K562 (cell line): ENCODE measurements around the gene RALB. TPM values are rescaled to one million over a fixed set of nuclear protein-coding genes. Genes with fewer than 3 reads are reported as not detected.

Source experiments
- ARID1B ChIP-seq: fragments of 450-650 bp; IDR thresholded peaks from 2 replicates; pipeline ENCODE4 v1.6.1; 2016; ENCODE audit warnings: antibody characterized with exemption, mild to moderate bottlenecking, inconsistent platforms
- BRF2 ChIP-seq: IDR thresholded peaks from 3 replicates; pipeline ENCODE4 v1.6.1; 2011; ENCODE audit warnings: borderline replicate concordance, mild to moderate bottlenecking; ENCODE audit not compliant: insufficient read length, insufficient read depth
- C11orf30 ChIP-seq: fragments of 450-650 bp; IDR thresholded peaks from 2 replicates; pipeline ENCODE4 v1.6.1; 2016; ENCODE audit warnings: low read depth, mild to moderate bottlenecking
- ELF1 ChIP-seq: fragments of 200-800 bp; sonication (Bioruptor generic); IDR thresholded peaks from 2 replicates; pipeline ENCODE4 v1.6.1; 2016; ENCODE audit warnings: missing genetic modification characterization, missing compliant biosample characterization
- EP300 ChIP-seq: IDR thresholded peaks from 2 replicates; pipeline ENCODE4 v1.6.1; 2012; ENCODE audit warnings: low read length, improper control_type of control experiment
- ETS2 ChIP-seq: IDR thresholded peaks from 2 replicates; pipeline ENCODE4 v1.6.1; 2016; ENCODE audit warnings: borderline replicate concordance, missing genetic modification characterization, mild to moderate bottlenecking, moderate library complexity, missing compliant biosample characterization; ENCODE audit not compliant: poor library complexity, severe bottlenecking
- GMEB1 ChIP-seq: fragments of 250-450 bp; sonication (Bioruptor Pico); IDR thresholded peaks from 2 replicates; pipeline ENCODE4 v1.4.0; 2020; ENCODE audit warnings: mild to moderate bottlenecking
- GTF2E2 ChIP-seq: fragments of 200-800 bp; sonication (Bioruptor generic); IDR thresholded peaks from 2 replicates; pipeline ENCODE4 v1.6.1; 2016; ENCODE audit warnings: missing genetic modification characterization, missing compliant biosample characterization
- GTF2F1 ChIP-seq: IDR thresholded peaks from 2 replicates; pipeline ENCODE4 v1.6.1; 2011; ENCODE audit warnings: low read depth, low read length, improper control_type of control experiment
- HDAC6 ChIP-seq: IDR thresholded peaks from 2 replicates; pipeline ENCODE4 v1.6.1; 2012; ENCODE audit warnings: low read depth, mild to moderate bottlenecking, control low read depth, inconsistent platforms, low read length, moderate library complexity
- L3MBTL2 ChIP-seq: fragments of 450-650 bp; IDR thresholded peaks from 2 replicates; pipeline ENCODE4 v1.6.1; 2016; ENCODE audit warnings: mild to moderate bottlenecking, moderate library complexity
- MLLT1 ChIP-seq, 2 experiments: fragments of 450-650 bp; IDR thresholded peaks; 2 replicates each; pipeline ENCODE4 v1.6.1; 2016
- MTA3 ChIP-seq: fragments of 450-650 bp; formaldehyde crosslinking; IDR thresholded peaks from 2 replicates; pipeline ENCODE4 v1.6.1; 2017; ENCODE audit warnings: mild to moderate bottlenecking, borderline replicate concordance
- MTF1 ChIP-seq: fragments of 250-450 bp; sonication (Bioruptor Pico); IDR thresholded peaks from 2 replicates; pipeline ENCODE4 v1.9.0; 2021; ENCODE audit warnings: moderate library complexity, mild to moderate bottlenecking, inconsistent platforms, borderline replicate concordance
- NCOA4 ChIP-seq: fragments of 450-650 bp; IDR thresholded peaks from 2 replicates; pipeline ENCODE4 v1.6.1; 2018; ENCODE audit warnings: mild to moderate bottlenecking; ENCODE audit not compliant: partially characterized antibody
- NRF1 ChIP-seq, 2 experiments: fragments of 450-650 bp; IDR thresholded peaks in 1 of 2; conservative IDR thresholded peaks in 1 of 2; 2 replicates each; pipeline ENCODE4 v1.6.1; 2014; ENCODE audit warnings: mild to moderate bottlenecking in 2 of 2
- POLR2H ChIP-seq: IDR thresholded peaks from 2 replicates; pipeline ENCODE4 v1.6.1; 2016; ENCODE audit warnings: missing genetic modification characterization, low read depth, mild to moderate bottlenecking, control low read depth, missing compliant biosample characterization, moderate library complexity
- RCOR1 ChIP-seq, 2 experiments: IDR thresholded peaks; 2 replicates each; pipeline ENCODE4 v1.6.1; 2012; ENCODE audit warnings: low read depth in 2 of 2, low read length in 2 of 2, borderline replicate concordance in 1 of 2, improper control_type of control experiment in 1 of 2
- SLC30A9 ChIP-seq: fragments of 250-450 bp; sonication (Bioruptor Pico); IDR thresholded peaks from 2 replicates; pipeline ENCODE4 v1.8.0; 2022; ENCODE audit warnings: mild to moderate bottlenecking, moderate library complexity
- TBL1XR1 ChIP-seq, 2 experiments: IDR thresholded peaks; 2 replicates each; pipeline ENCODE4 v1.6.1; 2012; ENCODE audit warnings: improper control_type of control experiment in 2 of 2, low read length in 2 of 2, mild to moderate bottlenecking in 1 of 2
- TCF3 ChIP-seq: sonication (generic); formaldehyde crosslinking; IDR thresholded peaks from 2 replicates; pipeline ENCODE4 v1.4.0; 2020; ENCODE audit warnings: mild to moderate bottlenecking, missing genetic modification reagents
- TEAD1 ChIP-seq, 2 experiments: fragments of 450-650 bp in 1 of 2; sonication (generic) in 1 of 2; formaldehyde crosslinking; IDR thresholded peaks; 2 replicates each; pipeline versions ENCODE4 v1.4.0 to v1.8.0; 2020 to 2022; ENCODE audit warnings: mild to moderate bottlenecking in 2 of 2, missing genetic modification reagents in 1 of 2
- TEAD4 ChIP-seq, 2 experiments: sonication (generic) in 1 of 2; formaldehyde crosslinking in 1 of 2; IDR thresholded peaks; 2 replicates each; pipeline versions ENCODE4 v1.6.1 to v1.8.0; 2012 to 2022; ENCODE audit warnings: borderline replicate concordance in 1 of 2, inconsistent platforms in 1 of 2, low read length in 1 of 2, mild to moderate bottlenecking in 1 of 2, missing genetic modification reagents in 1 of 2
- ZNF143 ChIP-seq: sonication (generic); formaldehyde crosslinking; IDR thresholded peaks from 2 replicates; pipeline ENCODE4 v1.9.0; 2022; ENCODE audit warnings: mild to moderate bottlenecking, missing genetic modification reagents
- ZNF311 ChIP-seq: fragments of 250-450 bp; sonication (Bioruptor Pico); IDR thresholded peaks from 2 replicates; pipeline ENCODE4 v1.4.0; 2020; ENCODE audit warnings: mild to moderate bottlenecking, moderate library complexity
- polyA plus RNA-seq, 8 experiments: library from polyadenylated mRNA; depleted of rRNA in 4 of 8; stranded (reverse) in 5 of 8; unstranded in 3 of 8; fragments of >200 nt; fragmentation: Nextera tagmentation in 2 of 8; fragmentation: Illumina TruSeq in 1 of 8; extraction: Ambion mirVana in 2 of 8; extraction: Trizol in 1 of 8; gene quantifications; 2 replicates each; pipeline versions ENCODE4 v1.2.1 to v1.2.3, GENCODE V29; 2011 to 2014; ENCODE audit warnings: inconsistent platforms in 1 of 8, missing spikeins in 1 of 8
- total RNA-seq, 7 experiments: library from RNA; depleted of rRNA in 6 of 7; stranded (reverse); fragments of >200 nt in 6 of 7; fragmentation: Illumina TruSeq in 2 of 7; extraction: Trizol in 2 of 7; gene quantifications; 2 replicates each; pipeline versions ENCODE4 v1.2.1 to v1.2.3, GENCODE V29; 2011 to 2021; ENCODE audit warnings: low replicate concordance in 1 of 7

RALB gene
- total and polyA plus RNA-seq, 9 of the 15 experiments (the other 6 are each of a cell fraction or from before 2014, with no cell fraction given): 14.8 to 65.6 (median 38.4) TPM

GRCh38 chr2:120323807-120324399, 71.3 kb downstream of the RALB start (continued):
- TF ChIP-seq MTF1 (CRISPR knock-in tag) (no peak), POLR2H (tag) (no peak), ARID1B (peak; percentile 25; the same call in 1 of the 2 replicates), TEAD4 (IDR thresholded peaks at IDR 0.05; ENCODE audit: low read length) (peak; percentile 78), TEAD4 (CRISPR knock-in tag; IDR thresholded peaks at IDR 0.05; ENCODE audit: borderline replicate concordance) (no peak), NRF1 (conservative IDR thresholded peaks at IDR 0.05 in 1 of 2, IDR thresholded peaks at IDR 0.05 in 1 of 2) (no peak), SLC30A9 (CRISPR knock-in tag) (no peak), TCF3 (CRISPR knock-in tag) (peak; percentile 52), MTA3 (no peak), MLLT1 (IDR thresholded peaks at IDR 0.05) (0 out of 4 replicates have a peak, but pooled peaks of 1 of the 2 experiments have one; percentile 21), HDAC6 (no peak), ZNF143 (CRISPR knock-in tag) (no peak), C11orf30 (no peak), EP300 (peak; percentile 23; the same call in 1 of the 2 replicates), RCOR1 (IDR thresholded peaks at IDR 0.05; ENCODE audit: borderline replicate concordance in 1 of 2, low read depth in 2 of 2, low read length in 2 of 2) (peak in 1 of 2 experiments; percentile 84; a peak in 2 of 4 replicates), ZNF311 (no peak), BRF2 (no peak), NCOA4 (no peak), GTF2E2 (tag) (no peak), ETS2 (tag) (no peak), L3MBTL2 (peak; percentile 53), GMEB1 (CRISPR knock-in tag) (no peak), ELF1 (tag) (peak; percentile 30; the same call in 1 of the 2 replicates), TEAD1 (CRISPR knock-in tag; IDR thresholded peaks at IDR 0.05) (peak; percentile 85 to 99; a peak in 3 of 4 replicates), GTF2F1 (no peak), TBL1XR1 (IDR thresholded peaks at IDR 0.05; ENCODE audit: low read length in 2 of 2) (0 out of 4 replicates have a peak, but pooled peaks of 1 of the 2 experiments have one; percentile 29)
